HG03439 (cell line): Measurements from ENCODE around the gene LIME1.

Source experiments
- ATAC-seq: cut with Tn5 transposase; IDR thresholded peaks from one replicate; pipeline ENCODE4 v1.9.1; 2021; ENCODE audit warnings: mild to moderate bottlenecking, moderate library complexity; ENCODE audit not compliant: unreplicated experiment

The LIME1 gene

GRCh38 chr20:63748934-63749270, 12.4 kb downstream of the LIME1 start:
- no peak for ATAC-seq

GRCh38 chr20:63749597-63750508, 13.4 kb downstream of the LIME1 start:
- no peak for ATAC-seq

- ATAC-seq: no peak
Measured at GRCh38 chr20:63750807-63751470, 14.5 kb downstream of the LIME1 start.

GRCh38 chr20:63751471-63752271, 15.2 kb downstream of the LIME1 start:
- ATAC-seq: no peak

GRCh38 chr20:63752411-63753101, 16.1 kb downstream of the LIME1 start:
- ATAC-seq: no peak

GRCh38 chr20:63753381-63753780, 16.9 kb downstream of the LIME1 start:
- no peak for ATAC-seq

GRCh38 chr20:63754008-63754407, 17.5 kb downstream of the LIME1 start:
- no peak for ATAC-seq

- ATAC-seq: no peak
Measured at GRCh38 chr20:63755933-63756647, 19.6 kb downstream of the LIME1 start.

GRCh38 chr20:63756648-63756991, 20.2 kb downstream of the LIME1 start:
- no peak for ATAC-seq

- ATAC-seq: no peak
Measured at GRCh38 chr20:63758152-63758551, 21.7 kb downstream of the LIME1 start.

GRCh38 chr20:63759377-63759901, 23.0 kb downstream of the LIME1 start:
- ATAC-seq: no peak

- no peak for ATAC-seq
Measured at GRCh38 chr20:63765082-63765873, 28.8 kb downstream of the LIME1 start.

- no peak for ATAC-seq
Measured at GRCh38 chr20:63765902-63766301, 29.4 kb downstream of the LIME1 start.

- ATAC-seq: no peak
Measured at GRCh38 chr20:63766695-63767426, 30.4 kb downstream of the LIME1 start.

GRCh38 chr20:63767456-63767855, 31.0 kb downstream of the LIME1 start:
- no peak for ATAC-seq

- ATAC-seq: no peak
Measured at GRCh38 chr20:63767886-63768285, 31.4 kb downstream of the LIME1 start.

- no peak for ATAC-seq
Measured at GRCh38 chr20:63768591-63769515, 32.4 kb downstream of the LIME1 start.
